Measurements from ENCODE around the gene CENPS.

DNA sequence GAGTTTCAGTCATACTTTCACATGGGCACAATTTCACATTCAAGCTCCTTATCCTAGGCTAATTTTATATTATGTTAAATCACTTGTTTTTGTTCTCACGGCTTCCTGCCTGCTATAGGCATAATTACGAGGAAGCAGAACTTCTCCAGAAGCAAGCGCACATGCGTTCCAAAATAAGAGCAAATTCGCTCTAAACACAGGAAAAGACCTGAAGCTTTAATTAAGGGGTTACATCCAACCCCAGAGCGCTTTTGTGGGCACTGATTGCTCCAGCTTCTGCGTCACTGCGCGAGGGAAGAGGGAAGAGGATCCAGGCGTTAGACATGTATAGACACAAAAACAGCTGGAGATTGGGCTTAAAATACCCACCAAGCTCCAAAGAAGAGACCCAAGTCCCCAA, 19.5 kb downstream of the CENPS start, which contains the start of gene CORT:
- TF ChIP-seq, protein P1, sequence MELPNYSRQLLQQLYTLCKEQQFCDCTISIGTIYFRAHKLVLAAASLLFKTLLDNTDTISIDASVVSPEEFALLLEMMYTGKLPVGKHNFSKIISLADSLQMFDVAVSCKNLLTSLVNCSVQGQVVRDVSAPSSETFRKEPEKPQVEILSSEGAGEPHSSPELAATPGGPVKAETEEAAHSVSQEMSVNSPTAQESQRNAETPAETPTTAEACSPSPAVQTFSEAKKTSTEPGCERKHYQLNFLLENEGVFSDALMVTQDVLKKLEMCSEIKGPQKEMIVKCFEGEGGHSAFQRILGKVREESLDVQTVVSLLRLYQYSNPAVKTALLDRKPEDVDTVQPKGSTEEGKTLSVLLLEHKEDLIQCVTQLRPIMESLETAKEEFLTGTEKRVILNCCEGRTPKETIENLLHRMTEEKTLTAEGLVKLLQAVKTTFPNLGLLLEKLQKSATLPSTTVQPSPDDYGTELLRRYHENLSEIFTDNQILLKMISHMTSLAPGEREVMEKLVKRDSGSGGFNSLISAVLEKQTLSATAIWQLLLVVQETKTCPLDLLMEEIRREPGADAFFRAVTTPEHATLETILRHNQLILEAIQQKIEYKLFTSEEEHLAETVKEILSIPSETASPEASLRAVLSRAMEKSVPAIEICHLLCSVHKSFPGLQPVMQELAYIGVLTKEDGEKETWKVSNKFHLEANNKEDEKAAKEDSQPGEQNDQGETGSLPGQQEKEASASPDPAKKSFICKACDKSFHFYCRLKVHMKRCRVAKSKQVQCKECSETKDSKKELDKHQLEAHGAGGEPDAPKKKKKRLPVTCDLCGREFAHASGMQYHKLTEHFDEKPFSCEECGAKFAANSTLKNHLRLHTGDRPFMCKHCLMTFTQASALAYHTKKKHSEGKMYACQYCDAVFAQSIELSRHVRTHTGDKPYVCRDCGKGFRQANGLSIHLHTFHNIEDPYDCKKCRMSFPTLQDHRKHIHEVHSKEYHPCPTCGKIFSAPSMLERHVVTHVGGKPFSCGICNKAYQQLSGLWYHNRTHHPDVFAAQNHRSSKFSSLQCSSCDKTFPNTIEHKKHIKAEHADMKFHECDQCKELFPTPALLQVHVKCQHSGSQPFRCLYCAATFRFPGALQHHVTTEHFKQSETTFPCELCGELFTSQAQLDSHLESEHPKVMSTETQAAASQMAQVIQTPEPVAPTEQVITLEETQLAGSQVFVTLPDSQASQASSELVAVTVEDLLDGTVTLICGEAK (IDR thresholded peaks at IDR 0.05), result no peak
- TF ChIP-seq, protein P1 (CRISPR knock-in tag; IDR thresholded peaks at IDR 0.05), result no peak
- TF ChIP-seq ZNF7 (CRISPR knock-in tag; IDR thresholded peaks at IDR 0.05), result no peak
- no peak for TF ChIP-seq KDM2A (CRISPR knock-in tag; IDR thresholded peaks at IDR 0.05; ENCODE audit: borderline replicate concordance, low read depth)
- TF ChIP-seq ESRRA (CRISPR knock-in tag; IDR thresholded peaks at IDR 0.05; ENCODE audit: low read depth), result no peak
- TF ChIP-seq, protein P2, sequence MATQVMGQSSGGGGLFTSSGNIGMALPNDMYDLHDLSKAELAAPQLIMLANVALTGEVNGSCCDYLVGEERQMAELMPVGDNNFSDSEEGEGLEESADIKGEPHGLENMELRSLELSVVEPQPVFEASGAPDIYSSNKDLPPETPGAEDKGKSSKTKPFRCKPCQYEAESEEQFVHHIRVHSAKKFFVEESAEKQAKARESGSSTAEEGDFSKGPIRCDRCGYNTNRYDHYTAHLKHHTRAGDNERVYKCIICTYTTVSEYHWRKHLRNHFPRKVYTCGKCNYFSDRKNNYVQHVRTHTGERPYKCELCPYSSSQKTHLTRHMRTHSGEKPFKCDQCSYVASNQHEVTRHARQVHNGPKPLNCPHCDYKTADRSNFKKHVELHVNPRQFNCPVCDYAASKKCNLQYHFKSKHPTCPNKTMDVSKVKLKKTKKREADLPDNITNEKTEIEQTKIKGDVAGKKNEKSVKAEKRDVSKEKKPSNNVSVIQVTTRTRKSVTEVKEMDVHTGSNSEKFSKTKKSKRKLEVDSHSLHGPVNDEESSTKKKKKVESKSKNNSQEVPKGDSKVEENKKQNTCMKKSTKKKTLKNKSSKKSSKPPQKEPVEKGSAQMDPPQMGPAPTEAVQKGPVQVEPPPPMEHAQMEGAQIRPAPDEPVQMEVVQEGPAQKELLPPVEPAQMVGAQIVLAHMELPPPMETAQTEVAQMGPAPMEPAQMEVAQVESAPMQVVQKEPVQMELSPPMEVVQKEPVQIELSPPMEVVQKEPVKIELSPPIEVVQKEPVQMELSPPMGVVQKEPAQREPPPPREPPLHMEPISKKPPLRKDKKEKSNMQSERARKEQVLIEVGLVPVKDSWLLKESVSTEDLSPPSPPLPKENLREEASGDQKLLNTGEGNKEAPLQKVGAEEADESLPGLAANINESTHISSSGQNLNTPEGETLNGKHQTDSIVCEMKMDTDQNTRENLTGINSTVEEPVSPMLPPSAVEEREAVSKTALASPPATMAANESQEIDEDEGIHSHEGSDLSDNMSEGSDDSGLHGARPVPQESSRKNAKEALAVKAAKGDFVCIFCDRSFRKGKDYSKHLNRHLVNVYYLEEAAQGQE (IDR thresholded peaks at IDR 0.05; ENCODE audit: borderline replicate concordance in 1 of 2, low read depth in 1 of 2, low read length in 2 of 2), result no peak
- TF ChIP-seq ZBTB7B (CRISPR knock-in tag; IDR thresholded peaks at IDR 0.05), result no peak
- TF ChIP-seq ZNF614 (CRISPR knock-in tag; IDR thresholded peaks at IDR 0.05; ENCODE audit: borderline replicate concordance), result no peak
- no peak for TF ChIP-seq POLR2A (IDR thresholded peaks at IDR 0.05; ENCODE audit: insufficient read depth in 1 of 2, low read depth in 2 of 2, low read length in 2 of 2)
- no peak for TF ChIP-seq FOSL2 (CRISPR knock-in tag; IDR thresholded peaks at IDR 0.05)
- TF ChIP-seq, protein P3, sequence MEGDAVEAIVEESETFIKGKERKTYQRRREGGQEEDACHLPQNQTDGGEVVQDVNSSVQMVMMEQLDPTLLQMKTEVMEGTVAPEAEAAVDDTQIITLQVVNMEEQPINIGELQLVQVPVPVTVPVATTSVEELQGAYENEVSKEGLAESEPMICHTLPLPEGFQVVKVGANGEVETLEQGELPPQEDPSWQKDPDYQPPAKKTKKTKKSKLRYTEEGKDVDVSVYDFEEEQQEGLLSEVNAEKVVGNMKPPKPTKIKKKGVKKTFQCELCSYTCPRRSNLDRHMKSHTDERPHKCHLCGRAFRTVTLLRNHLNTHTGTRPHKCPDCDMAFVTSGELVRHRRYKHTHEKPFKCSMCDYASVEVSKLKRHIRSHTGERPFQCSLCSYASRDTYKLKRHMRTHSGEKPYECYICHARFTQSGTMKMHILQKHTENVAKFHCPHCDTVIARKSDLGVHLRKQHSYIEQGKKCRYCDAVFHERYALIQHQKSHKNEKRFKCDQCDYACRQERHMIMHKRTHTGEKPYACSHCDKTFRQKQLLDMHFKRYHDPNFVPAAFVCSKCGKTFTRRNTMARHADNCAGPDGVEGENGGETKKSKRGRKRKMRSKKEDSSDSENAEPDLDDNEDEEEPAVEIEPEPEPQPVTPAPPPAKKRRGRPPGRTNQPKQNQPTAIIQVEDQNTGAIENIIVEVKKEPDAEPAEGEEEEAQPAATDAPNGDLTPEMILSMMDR (CRISPR knock-in tag; IDR thresholded peaks at IDR 0.05), result no peak
- TF ChIP-seq TCF12 (IDR thresholded peaks at IDR 0.05), result no peak
- no peak for TF ChIP-seq TCF12 (CRISPR knock-in tag; IDR thresholded peaks at IDR 0.05)
- no peak for TF ChIP-seq NRL (CRISPR knock-in tag; IDR thresholded peaks at IDR 0.05; ENCODE audit: borderline replicate concordance)
- TF ChIP-seq, protein P4, sequence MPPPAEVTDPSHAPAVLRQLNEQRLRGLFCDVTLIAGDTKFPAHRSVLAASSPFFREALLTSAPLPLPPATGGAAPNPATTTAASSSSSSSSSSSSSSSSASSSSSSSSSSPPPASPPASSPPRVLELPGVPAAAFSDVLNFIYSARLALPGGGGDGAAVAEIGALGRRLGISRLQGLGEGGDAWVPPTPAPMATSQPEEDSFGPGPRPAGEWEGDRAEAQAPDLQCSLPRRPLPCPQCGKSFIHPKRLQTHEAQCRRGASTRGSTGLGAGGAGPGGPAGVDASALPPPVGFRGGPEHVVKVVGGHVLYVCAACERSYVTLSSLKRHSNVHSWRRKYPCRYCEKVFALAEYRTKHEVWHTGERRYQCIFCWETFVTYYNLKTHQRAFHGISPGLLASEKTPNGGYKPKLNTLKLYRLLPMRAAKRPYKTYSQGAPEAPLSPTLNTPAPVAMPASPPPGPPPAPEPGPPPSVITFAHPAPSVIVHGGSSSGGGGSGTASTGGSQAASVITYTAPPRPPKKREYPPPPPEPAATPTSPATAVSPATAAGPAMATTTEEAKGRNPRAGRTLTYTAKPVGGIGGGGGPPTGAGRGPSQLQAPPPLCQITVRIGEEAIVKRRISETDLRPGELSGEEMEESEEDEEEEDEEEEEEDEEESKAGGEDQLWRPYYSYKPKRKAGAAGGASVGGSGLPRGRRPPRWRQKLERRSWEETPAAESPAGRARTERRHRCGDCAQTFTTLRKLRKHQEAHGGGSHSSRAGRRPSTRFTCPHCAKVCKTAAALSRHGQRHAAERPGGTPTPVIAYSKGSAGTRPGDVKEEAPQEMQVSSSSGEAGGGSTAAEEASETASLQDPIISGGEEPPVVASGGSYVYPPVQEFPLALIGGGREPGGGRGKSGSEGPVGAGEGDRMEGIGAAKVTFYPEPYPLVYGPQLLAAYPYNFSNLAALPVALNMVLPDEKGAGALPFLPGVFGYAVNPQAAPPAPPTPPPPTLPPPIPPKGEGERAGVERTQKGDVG (CRISPR knock-in tag; IDR thresholded peaks at IDR 0.05; ENCODE audit: borderline replicate concordance), result no peak
- no peak for TF ChIP-seq CBX1 (IDR thresholded peaks at IDR 0.05; ENCODE audit: low read depth)
